NCI-H187 (cell line): ENCODE data around the gene DOCK1.

ENCODE experiments used
- DNase-seq, 2 experiments: peaks; one replicate each; lab custom pipeline; 2025; lab: John Stamatoyannopoulos, UW

DOCK1 gene

GRCh38 chr10:127467811-127468210, 562.6 kb downstream of the DOCK1 start:
- DNase-seq, result no peak

- DNase-seq, result no peak
Observed at GRCh38 chr10:127468632-127469031, 563.4 kb downstream of the DOCK1 start.

- no peak for DNase-seq
Observed at GRCh38 chr10:127470911-127471310, 565.7 kb downstream of the DOCK1 start.

GRCh38 chr10:127472976-127473375, 567.7 kb downstream of the DOCK1 start:
- DNase-seq, result no peak

- no peak for DNase-seq
Observed at GRCh38 chr10:127474501-127474900, 569.3 kb downstream of the DOCK1 start.

- no peak for DNase-seq
Observed at GRCh38 chr10:127485153-127485857, 580.1 kb downstream of the DOCK1 start.

- no peak for DNase-seq
Observed at GRCh38 chr10:127486355-127486754, 581.1 kb downstream of the DOCK1 start.

- no peak for DNase-seq
Observed at GRCh38 chr10:127492607-127493250, 587.5 kb downstream of the DOCK1 start.

- DNase-seq, result no peak
Observed at GRCh38 chr10:127496035-127496434, 590.8 kb downstream of the DOCK1 start.

- DNase-seq, result no peak
Observed at GRCh38 chr10:127497685-127498084, 592.5 kb downstream of the DOCK1 start.

GRCh38 chr10:127498087-127498486, 592.9 kb downstream of the DOCK1 start:
- no peak for DNase-seq

GRCh38 chr10:127500127-127500526, 594.9 kb downstream of the DOCK1 start:
- no peak for DNase-seq
